ENCODE data around the gene MGAT1.
"Not testable (repeated sequence)": the region's sequence is repeated elsewhere in the genome, so short reads cannot be mapped to it uniquely, and the experiment has no call there.

Gene MGAT1

DNA sequence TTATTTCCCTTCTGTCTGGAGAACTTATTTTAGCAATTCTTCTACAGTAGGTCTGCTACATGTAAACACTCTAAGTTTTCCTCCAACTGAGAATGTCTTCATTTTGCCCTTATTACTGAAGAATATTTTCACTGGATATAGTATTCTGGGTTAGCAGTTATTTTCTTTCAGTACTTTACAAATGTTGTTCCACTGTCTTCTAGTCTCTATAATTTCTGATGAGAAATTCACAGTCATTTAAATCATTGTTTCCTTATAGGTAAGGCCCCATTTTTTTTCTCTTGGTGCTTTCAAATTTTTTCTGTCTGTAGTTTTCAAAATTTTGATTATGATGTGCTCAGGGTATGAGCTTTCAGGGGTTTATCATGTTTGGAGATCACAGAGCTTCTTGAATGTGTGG is 30.8 kb downstream of the MGAT1 start:
- Mint-ChIP-seq H3K9me3 (peaks cover 21% of the 10 kb centered on the region), H3K27ac (no peak overlapping the region), H3K27me3 (peaks cover 9% of the 10 kb centered on the region), H3K36me3 (ENCODE audit: low read depth) (peaks cover 3% of the 10 kb centered on the region), H3K4me1 (no peaks in the 10 kb centered on the region), H3K4me3 (no peak overlapping the region)
- no peak for DNase-seq
- ATAC-seq, result no peak

DNA sequence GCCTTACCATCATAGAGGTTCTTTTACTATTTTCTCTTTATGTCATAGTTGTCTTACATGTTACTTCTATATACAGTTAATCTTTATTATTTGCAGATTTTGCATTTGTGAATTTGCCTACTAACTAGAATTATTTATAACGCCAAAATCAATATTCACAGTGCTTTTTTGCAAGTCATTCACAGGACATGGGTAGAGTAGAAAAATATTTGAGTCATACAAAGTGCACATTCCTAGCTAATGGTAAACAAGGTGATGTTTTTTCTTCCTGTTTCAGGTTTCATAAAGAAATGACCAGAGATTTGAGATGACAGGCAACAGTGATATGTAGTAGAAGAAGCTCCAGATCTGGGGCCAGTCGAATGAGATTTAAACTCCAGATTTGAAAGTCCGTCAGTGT is 32.8 kb downstream of the MGAT1 start:
- Mint-ChIP-seq H3K4me3 (no peak overlapping the region), H3K27me3 (peaks cover 13% of the 10 kb centered on the region), H3K36me3 (ENCODE audit: low read depth) (peaks cover 3% of the 10 kb centered on the region), H3K4me1 (no peaks in the 10 kb centered on the region), H3K27ac (no peak overlapping the region), H3K9me3 (peaks cover 21% of the 10 kb centered on the region)
- ATAC-seq, result no peak
- no peak for DNase-seq

DNA sequence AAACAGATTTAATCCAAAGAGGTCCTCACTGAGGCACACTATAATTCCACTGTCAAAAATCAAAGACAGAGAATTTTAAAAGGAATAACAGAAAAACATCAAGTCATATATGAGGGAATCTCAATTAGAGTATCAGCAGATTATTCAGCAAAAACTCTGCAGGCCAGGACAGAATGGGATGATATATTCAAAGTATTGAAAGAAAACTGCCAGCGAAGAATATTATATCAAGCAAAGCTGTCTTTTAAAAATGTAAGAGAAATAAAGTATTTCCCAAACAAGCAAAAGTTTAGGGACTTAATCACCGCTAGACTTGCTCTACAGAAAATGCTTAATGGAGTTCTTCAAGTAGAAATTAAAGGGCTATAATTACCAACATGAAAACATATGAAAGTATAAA is 47.0 kb downstream of the MGAT1 start:
- no peak overlapping the region for H3K27ac Mint-ChIP-seq
- no peaks in the 10 kb centered on the region for H3K36me3 Mint-ChIP-seq (ENCODE audit: low read depth)
- no peak overlapping the region for H3K4me3 Mint-ChIP-seq
- no peaks in the 10 kb centered on the region for H3K4me1 Mint-ChIP-seq
- H3K9me3 Mint-ChIP-seq, result peaks cover 15% of the 10 kb centered on the region
- no peaks in the 10 kb centered on the region for H3K27me3 Mint-ChIP-seq
- DNase-seq (no peak), ATAC-seq (no peak)

- Mint-ChIP-seq H3K36me3 (ENCODE audit: low read depth) (no peaks in the 10 kb centered on the region), H3K27me3 (peaks cover 11% of the 10 kb centered on the region), H3K4me1 (no peaks in the 10 kb centered on the region), H3K4me3 (no peak overlapping the region), H3K9me3 (no peaks in the 10 kb centered on the region), H3K27ac (no peak overlapping the region)
- DNase-seq (no peak), ATAC-seq (no peak)
Observed at GRCh38 chr5:180744253-180744652, 58.4 kb downstream of the MGAT1 start.

DNA sequence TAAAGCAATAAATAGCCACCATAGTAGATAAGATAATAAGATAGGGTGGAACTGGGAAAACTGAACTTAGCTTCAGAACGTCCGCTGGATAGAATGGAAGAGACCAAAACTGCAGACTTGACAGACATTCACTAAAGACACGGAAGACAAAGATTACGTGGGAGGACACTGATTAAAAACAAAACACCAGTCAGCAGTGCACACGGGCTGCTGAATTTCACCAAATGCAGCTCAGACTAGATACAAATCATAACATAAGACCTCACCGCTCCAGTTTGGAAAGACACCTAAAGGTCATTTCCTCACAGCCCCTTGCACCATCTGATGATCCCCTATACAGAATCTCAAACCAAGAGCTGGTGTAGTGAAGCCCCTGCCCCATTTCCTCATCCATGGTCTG is 59.9 kb downstream of the MGAT1 start:
- Mint-ChIP-seq H3K4me1 (no peaks in the 10 kb centered on the region), H3K4me3 (no peak overlapping the region), H3K9me3 (no peaks in the 10 kb centered on the region), H3K27ac (no peak overlapping the region), H3K36me3 (ENCODE audit: low read depth) (no peaks in the 10 kb centered on the region), H3K27me3 (peaks cover 16% of the 10 kb centered on the region)
- no peak for DNase-seq
- ATAC-seq, result no peak

- not testable (repeated sequence) for H3K4me1 Mint-ChIP-seq; H3K27ac Mint-ChIP-seq; H3K36me3 Mint-ChIP-seq (ENCODE audit: low read depth); H3K4me3 Mint-ChIP-seq; H3K9me3 Mint-ChIP-seq; DNase-seq; ATAC-seq
- H3K27me3 Mint-ChIP-seq, result peaks cover 18% of the 10 kb centered on the region
Observed at GRCh38 chr5:180740953-180741352, 61.7 kb downstream of the MGAT1 start.

- no peaks in the 10 kb centered on the region for H3K36me3 Mint-ChIP-seq (ENCODE audit: low read depth)
- peaks cover 21% of the 10 kb centered on the region for H3K27me3 Mint-ChIP-seq
- no peaks in the 10 kb centered on the region for H3K9me3 Mint-ChIP-seq
- H3K27ac Mint-ChIP-seq, result no peak within 1 kb of the TSS
- DNase-seq, result no peak
- no peak within 1 kb of the TSS for H3K4me3 Mint-ChIP-seq
- ATAC-seq, result no peak
- H3K4me1 Mint-ChIP-seq, result no peaks in the 10 kb centered on the region
Observed at GRCh38 chr5:180739958-180740357, 62.6 kb downstream of the MGAT1 start, which contains the start of gene OR2Y1. OR2Y1 (minus strand) TSS chr5:180740058; CDS start chr5:180740058, 0 bp downstream.

GRCh38 chr5:180739271-180739670 is 63.3 kb downstream of the MGAT1 start:
- no peaks in the 10 kb centered on the region for H3K9me3 Mint-ChIP-seq
- H3K4me1 Mint-ChIP-seq, result no peaks in the 10 kb centered on the region
- H3K4me3 Mint-ChIP-seq, result no peak overlapping the region
- H3K27ac Mint-ChIP-seq, result no peak overlapping the region
- ATAC-seq (no peak), DNase-seq (no peak)
- no peaks in the 10 kb centered on the region for H3K36me3 Mint-ChIP-seq (ENCODE audit: low read depth)
- H3K27me3 Mint-ChIP-seq, result peaks cover 21% of the 10 kb centered on the region

- H3K9me3 Mint-ChIP-seq, result no peaks in the 10 kb centered on the region
- ATAC-seq (no peak), DNase-seq (no peak)
- H3K36me3 Mint-ChIP-seq (ENCODE audit: low read depth), result no peaks in the 10 kb centered on the region
- no peak overlapping the region for H3K27ac Mint-ChIP-seq
- no peaks in the 10 kb centered on the region for H3K4me1 Mint-ChIP-seq
- no peak overlapping the region for H3K4me3 Mint-ChIP-seq
- peaks cover 19% of the 10 kb centered on the region for H3K27me3 Mint-ChIP-seq
Observed at GRCh38 chr5:180736536-180736935, 66.1 kb downstream of the MGAT1 start.
